ENCODE results near the gene F10. TPM values are rescaled to one million over a fixed set of nuclear protein-coding genes. Genes with fewer than 3 reads are reported as not detected.

Gene F10
- total and polyA plus RNA-seq, 9 of the 15 experiments (the other 6 are each of a cell fraction or from before 2014, with no cell fraction given): 0.04 to 0.09 (median 0.07) TPM; not detected in 5

GRCh38 chr13:113076681-113077401 lies 45.8 kb upstream of the F10 start (continued):
- TF ChIP-seq, protein P1, sequence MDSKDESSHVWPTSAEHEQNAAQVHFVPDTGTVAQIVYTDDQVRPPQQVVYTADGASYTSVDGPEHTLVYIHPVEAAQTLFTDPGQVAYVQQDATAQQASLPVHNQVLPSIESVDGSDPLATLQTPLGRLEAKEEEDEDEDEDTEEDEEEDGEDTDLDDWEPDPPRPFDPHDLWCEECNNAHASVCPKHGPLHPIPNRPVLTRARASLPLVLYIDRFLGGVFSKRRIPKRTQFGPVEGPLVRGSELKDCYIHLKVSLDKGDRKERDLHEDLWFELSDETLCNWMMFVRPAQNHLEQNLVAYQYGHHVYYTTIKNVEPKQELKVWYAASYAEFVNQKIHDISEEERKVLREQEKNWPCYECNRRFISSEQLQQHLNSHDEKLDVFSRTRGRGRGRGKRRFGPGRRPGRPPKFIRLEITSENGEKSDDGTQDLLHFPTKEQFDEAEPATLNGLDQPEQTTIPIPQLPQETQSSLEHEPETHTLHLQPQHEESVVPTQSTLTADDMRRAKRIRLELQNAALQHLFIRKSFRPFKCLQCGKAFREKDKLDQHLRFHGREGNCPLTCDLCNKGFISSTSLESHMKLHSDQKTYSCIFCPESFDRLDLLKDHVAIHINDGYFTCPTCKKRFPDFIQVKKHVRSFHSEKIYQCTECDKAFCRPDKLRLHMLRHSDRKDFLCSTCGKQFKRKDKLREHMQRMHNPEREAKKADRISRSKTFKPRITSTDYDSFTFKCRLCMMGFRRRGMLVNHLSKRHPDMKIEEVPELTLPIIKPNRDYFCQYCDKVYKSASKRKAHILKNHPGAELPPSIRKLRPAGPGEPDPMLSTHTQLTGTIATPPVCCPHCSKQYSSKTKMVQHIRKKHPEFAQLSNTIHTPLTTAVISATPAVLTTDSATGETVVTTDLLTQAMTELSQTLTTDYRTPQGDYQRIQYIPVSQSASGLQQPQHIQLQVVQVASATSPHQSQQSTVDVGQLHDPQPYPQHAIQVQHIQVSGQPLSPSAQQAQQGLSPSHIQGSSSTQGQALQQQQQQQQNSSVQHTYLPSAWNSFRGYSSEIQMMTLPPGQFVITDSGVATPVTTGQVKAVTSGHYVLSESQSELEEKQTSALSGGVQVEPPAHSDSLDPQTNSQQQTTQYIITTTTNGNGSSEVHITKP (IDR thresholded peaks at IDR 0.05; ENCODE audit: partially characterized antibody): no peak
- no peak for TF ChIP-seq ZNF586 (CRISPR knock-in tag; conservative IDR thresholded peaks at IDR 0.05)
- no peak for TF ChIP-seq MECOM (CRISPR knock-in tag; IDR thresholded peaks at IDR 0.05)
- peak; percentile 24; the same call in 1 of the 2 replicates for TF ChIP-seq MGA (IDR thresholded peaks at IDR 0.05)
- no peak for TF ChIP-seq SMAD2 (IDR thresholded peaks at IDR 0.05; ENCODE audit: low read depth, low read length)
- no peak for TF ChIP-seq GTF2A2 (tag; IDR thresholded peaks at IDR 0.05)
- no peak for TF ChIP-seq ARNT (IDR thresholded peaks at IDR 0.05)
- TF ChIP-seq ZBTB5 (IDR thresholded peaks at IDR 0.05): no peak
- TF ChIP-seq, protein P2, sequence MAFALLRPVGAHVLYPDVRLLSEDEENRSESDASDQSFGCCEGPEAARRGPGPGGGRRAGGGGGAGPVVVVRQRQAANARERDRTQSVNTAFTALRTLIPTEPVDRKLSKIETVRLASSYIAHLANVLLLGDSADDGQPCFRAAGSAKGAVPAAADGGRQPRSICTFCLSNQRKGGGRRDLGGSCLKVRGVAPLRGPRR (CRISPR knock-in tag; IDR thresholded peaks at IDR 0.05): no peak

All from K562 (cell line).